K562 (cell line): ENCODE measurements around the gene CYP21A2. TPM values are rescaled to one million over a fixed set of nuclear protein-coding genes. Genes with fewer than 3 reads are reported as not detected.

Source experiments
- ARNT ChIP-seq, 2 experiments: fragments of 450-650 bp; IDR thresholded peaks; 2 replicates each; pipeline ENCODE4 v1.6.1; 2016; ENCODE audit warnings: mild to moderate bottlenecking in 1 of 2
- CEBPB ChIP-seq: fragments of 450-650 bp; IDR thresholded peaks from 2 replicates; pipeline ENCODE4 v1.6.1; 2016; ENCODE audit warnings: missing genetic modification characterization, missing compliant biosample characterization
- PCBP2 ChIP-seq: fragments of 200-400 bp; formaldehyde crosslinking; IDR thresholded peaks from 2 replicates; pipeline ENCODE4 v1.6.1; 2018; ENCODE audit warnings: low read length, low read depth, mild to moderate bottlenecking, moderate library complexity; ENCODE audit not compliant: poor library complexity, severe bottlenecking
- SETDB1 ChIP-seq: IDR thresholded peaks from one replicate; pipeline ENCODE4 v1.6.1; 2012; ENCODE audit warnings: low read length, control low read depth, inconsistent platforms
- ZBTB26 ChIP-seq: fragments of 450-650 bp; formaldehyde crosslinking; IDR thresholded peaks from 2 replicates; pipeline ENCODE4 v1.4.0; 2022; ENCODE audit warnings: missing genetic modification characterization
- ZBTB40 ChIP-seq, 2 experiments: fragments of 450-650 bp in 1 of 2; sonication (generic) in 1 of 2; formaldehyde crosslinking in 1 of 2; IDR thresholded peaks; 2 replicates each; pipeline versions ENCODE4 v1.7.1 to v1.9.0; 2016 to 2022; ENCODE audit warnings: inconsistent platforms in 1 of 2, mild to moderate bottlenecking in 1 of 2, missing genetic modification reagents in 1 of 2
- ZBTB5 ChIP-seq: fragments of 450-650 bp; IDR thresholded peaks from 2 replicates; pipeline ENCODE4 v1.6.1; 2017; ENCODE audit warnings: antibody characterized with exemption
- ZC3H8 ChIP-seq: fragments of 450-650 bp; IDR thresholded peaks from 2 replicates; pipeline ENCODE4 v1.6.1; 2017
- polyA plus RNA-seq, 8 experiments: library from polyadenylated mRNA; depleted of rRNA in 4 of 8; stranded (reverse) in 5 of 8; unstranded in 3 of 8; fragments of >200 nt; fragmentation: Nextera tagmentation in 2 of 8; fragmentation: Illumina TruSeq in 1 of 8; extraction: Ambion mirVana in 2 of 8; extraction: Trizol in 1 of 8; gene quantifications; 2 replicates each; pipeline versions ENCODE4 v1.2.1 to v1.2.3, GENCODE V29; 2011 to 2014; ENCODE audit warnings: inconsistent platforms in 1 of 8, missing spikeins in 1 of 8
- total RNA-seq, 7 experiments: library from RNA; depleted of rRNA in 6 of 7; stranded (reverse); fragments of >200 nt in 6 of 7; fragmentation: Illumina TruSeq in 2 of 7; extraction: Trizol in 2 of 7; gene quantifications; 2 replicates each; pipeline versions ENCODE4 v1.2.1 to v1.2.3, GENCODE V29; 2011 to 2021; ENCODE audit warnings: low replicate concordance in 1 of 7
- TF ChIP-seq, protein P1 (sequence below), 2 experiments: fragments of 450-650 bp; IDR thresholded peaks; 2 replicates each; pipeline ENCODE4 v1.6.1; 2018; ENCODE audit warnings: mild to moderate bottlenecking in 2 of 2, low read depth in 1 of 2; ENCODE audit not compliant: partially characterized antibody in 2 of 2

Gene CYP21A2
- total and polyA plus RNA-seq, 9 of the 15 experiments (the other 6 are each of a cell fraction or from before 2014, with no cell fraction given) = 0.03 to 1.4 (median 0.19) TPM

GRCh38 chr6:32047855-32048766 lies 9.9 kb downstream of the CYP21A2 start (continued):
- TF ChIP-seq, protein P1, sequence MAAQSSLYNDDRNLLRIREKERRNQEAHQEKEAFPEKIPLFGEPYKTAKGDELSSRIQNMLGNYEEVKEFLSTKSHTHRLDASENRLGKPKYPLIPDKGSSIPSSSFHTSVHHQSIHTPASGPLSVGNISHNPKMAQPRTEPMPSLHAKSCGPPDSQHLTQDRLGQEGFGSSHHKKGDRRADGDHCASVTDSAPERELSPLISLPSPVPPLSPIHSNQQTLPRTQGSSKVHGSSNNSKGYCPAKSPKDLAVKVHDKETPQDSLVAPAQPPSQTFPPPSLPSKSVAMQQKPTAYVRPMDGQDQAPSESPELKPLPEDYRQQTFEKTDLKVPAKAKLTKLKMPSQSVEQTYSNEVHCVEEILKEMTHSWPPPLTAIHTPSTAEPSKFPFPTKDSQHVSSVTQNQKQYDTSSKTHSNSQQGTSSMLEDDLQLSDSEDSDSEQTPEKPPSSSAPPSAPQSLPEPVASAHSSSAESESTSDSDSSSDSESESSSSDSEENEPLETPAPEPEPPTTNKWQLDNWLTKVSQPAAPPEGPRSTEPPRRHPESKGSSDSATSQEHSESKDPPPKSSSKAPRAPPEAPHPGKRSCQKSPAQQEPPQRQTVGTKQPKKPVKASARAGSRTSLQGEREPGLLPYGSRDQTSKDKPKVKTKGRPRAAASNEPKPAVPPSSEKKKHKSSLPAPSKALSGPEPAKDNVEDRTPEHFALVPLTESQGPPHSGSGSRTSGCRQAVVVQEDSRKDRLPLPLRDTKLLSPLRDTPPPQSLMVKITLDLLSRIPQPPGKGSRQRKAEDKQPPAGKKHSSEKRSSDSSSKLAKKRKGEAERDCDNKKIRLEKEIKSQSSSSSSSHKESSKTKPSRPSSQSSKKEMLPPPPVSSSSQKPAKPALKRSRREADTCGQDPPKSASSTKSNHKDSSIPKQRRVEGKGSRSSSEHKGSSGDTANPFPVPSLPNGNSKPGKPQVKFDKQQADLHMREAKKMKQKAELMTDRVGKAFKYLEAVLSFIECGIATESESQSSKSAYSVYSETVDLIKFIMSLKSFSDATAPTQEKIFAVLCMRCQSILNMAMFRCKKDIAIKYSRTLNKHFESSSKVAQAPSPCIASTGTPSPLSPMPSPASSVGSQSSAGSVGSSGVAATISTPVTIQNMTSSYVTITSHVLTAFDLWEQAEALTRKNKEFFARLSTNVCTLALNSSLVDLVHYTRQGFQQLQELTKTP (IDR thresholded peaks at IDR 0.05; ENCODE audit: low read depth in 1 of 2, partially characterized antibody in 2 of 2) = no peak
- no peak for TF ChIP-seq CEBPB (tag)
- TF ChIP-seq ZBTB5 = no peak
- TF ChIP-seq ARNT (IDR thresholded peaks at IDR 0.05) = no peak
- TF ChIP-seq ZC3H8 = no peak
- no peak for TF ChIP-seq PCBP2
- TF ChIP-seq ZBTB40 (IDR thresholded peaks at IDR 0.05) = no peak
- peak; percentile 12; the same call in 1 of the 2 replicates for TF ChIP-seq ZBTB40 (CRISPR knock-in tag; IDR thresholded peaks at IDR 0.05)
- TF ChIP-seq SETDB1 = no peak
- TF ChIP-seq ZBTB26 (CRISPR knock-in tag) = no peak
